HL-60 (cell line): ENCODE measurements around the gene CPD.

Experiments used
- DNase-seq, 2 experiments: peaks; one replicate each; pipeline ENCODE4 v3.0.0-alpha.2; 2010 to 2020; ENCODE audit warnings: low read depth in 1 of 2, low spot score in 1 of 2
- H3K27ac ChIP-seq: fragments of 250-450 bp; sonication (Bioruptor Pico); replicated peaks from 2 replicates; pipeline ENCODE4 v1.5.1; 2020; ENCODE audit warnings: mild to moderate bottlenecking, moderate library complexity
- H3K27me3 ChIP-seq: fragments of 250-450 bp; sonication (Bioruptor Pico); 2 replicates; pipeline ENCODE4 v1.5.1; 2021; ENCODE audit warnings: mild to moderate bottlenecking, moderate library complexity; ENCODE audit not compliant: insufficient read depth, poor library complexity, severe bottlenecking
- H3K4me3 ChIP-seq: replicated peaks from 2 replicates; pipeline ENCODE4 v1.5.1; 2011; ENCODE audit warnings: mild to moderate bottlenecking, control low read depth, low read length; ENCODE audit not compliant: insufficient read depth
- GABPA ChIP-seq: IDR thresholded peaks from 2 replicates; pipeline ENCODE4 v1.6.1; 2012; ENCODE audit warnings: low read depth
- POLR2AphosphoS5 ChIP-seq: IDR thresholded peaks from 2 replicates; pipeline ENCODE4 v1.6.1; 2012; ENCODE audit warnings: low read depth
- SPI1 ChIP-seq: IDR thresholded peaks from 2 replicates; pipeline ENCODE4 v1.6.1; 2012; ENCODE audit warnings: low read depth, mild to moderate bottlenecking, borderline replicate concordance
- long read RNA-seq: library from polyadenylated mRNA; unstranded; transcript quantifications from one replicate; pipeline ENCODE4 v2.0.0, GENCODE V29; 2020
- TF ChIP-seq, protein P1 (sequence below): IDR thresholded peaks from 2 replicates; pipeline ENCODE4 v1.6.1; 2012; ENCODE audit warnings: low read depth; ENCODE audit not compliant: insufficient replicate concordance
- TF ChIP-seq, protein P2 (sequence below): IDR thresholded peaks from one replicate; pipeline ENCODE4 v1.5.1; 2011; ENCODE audit warnings: low read length, control low read depth, inconsistent platforms; ENCODE audit not compliant: insufficient read depth

CPD gene
- long read RNA-seq, full-length matches to known transcripts, result 24 of 66 reads
- long read RNA-seq, partial matches to known transcripts, result 31 of 66 reads
- long read RNA-seq, other reads (novel, unspliced or antisense), result 11 of 66 reads

DNA sequence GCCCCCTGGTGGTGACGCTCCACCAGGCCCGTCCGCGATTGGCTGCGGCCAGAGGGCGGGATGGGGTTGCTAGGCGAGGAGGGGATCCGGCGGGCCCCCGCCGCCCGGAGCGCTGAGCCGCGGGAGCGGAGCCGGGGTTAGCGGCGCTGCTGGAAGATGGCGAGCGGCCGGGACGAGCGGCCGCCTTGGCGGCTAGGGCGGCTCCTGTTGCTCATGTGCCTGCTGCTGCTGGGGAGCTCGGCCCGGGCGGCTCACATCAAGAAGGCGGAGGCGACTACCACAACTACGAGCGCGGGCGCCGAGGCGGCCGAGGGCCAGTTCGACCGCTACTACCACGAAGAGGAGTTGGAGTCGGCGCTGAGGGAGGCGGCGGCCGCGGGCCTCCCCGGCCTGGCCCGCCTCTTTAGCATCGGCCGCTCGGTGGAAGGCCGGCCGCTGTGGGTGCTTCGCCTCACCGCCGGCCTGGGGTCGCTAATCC lies at the start of gene CPD:
Gene CPD (plus strand): TSS at position 103 of the 478 bp plus-strand sequence. CDS start 54 bp downstream, at position 157.
- Histone ChIP-seq H3K27ac (peak within 1 kb of the TSS; percentile 81), H3K4me3 (peak within 1 kb of the TSS; percentile 74), H3K27me3 (no peaks in the 10 kb centered on the region)
- peak; percentile 91 to 96 for DNase-seq
- TF ChIP-seq, protein P1, sequence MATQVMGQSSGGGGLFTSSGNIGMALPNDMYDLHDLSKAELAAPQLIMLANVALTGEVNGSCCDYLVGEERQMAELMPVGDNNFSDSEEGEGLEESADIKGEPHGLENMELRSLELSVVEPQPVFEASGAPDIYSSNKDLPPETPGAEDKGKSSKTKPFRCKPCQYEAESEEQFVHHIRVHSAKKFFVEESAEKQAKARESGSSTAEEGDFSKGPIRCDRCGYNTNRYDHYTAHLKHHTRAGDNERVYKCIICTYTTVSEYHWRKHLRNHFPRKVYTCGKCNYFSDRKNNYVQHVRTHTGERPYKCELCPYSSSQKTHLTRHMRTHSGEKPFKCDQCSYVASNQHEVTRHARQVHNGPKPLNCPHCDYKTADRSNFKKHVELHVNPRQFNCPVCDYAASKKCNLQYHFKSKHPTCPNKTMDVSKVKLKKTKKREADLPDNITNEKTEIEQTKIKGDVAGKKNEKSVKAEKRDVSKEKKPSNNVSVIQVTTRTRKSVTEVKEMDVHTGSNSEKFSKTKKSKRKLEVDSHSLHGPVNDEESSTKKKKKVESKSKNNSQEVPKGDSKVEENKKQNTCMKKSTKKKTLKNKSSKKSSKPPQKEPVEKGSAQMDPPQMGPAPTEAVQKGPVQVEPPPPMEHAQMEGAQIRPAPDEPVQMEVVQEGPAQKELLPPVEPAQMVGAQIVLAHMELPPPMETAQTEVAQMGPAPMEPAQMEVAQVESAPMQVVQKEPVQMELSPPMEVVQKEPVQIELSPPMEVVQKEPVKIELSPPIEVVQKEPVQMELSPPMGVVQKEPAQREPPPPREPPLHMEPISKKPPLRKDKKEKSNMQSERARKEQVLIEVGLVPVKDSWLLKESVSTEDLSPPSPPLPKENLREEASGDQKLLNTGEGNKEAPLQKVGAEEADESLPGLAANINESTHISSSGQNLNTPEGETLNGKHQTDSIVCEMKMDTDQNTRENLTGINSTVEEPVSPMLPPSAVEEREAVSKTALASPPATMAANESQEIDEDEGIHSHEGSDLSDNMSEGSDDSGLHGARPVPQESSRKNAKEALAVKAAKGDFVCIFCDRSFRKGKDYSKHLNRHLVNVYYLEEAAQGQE, result no peak
- TF ChIP-seq, protein P2, sequence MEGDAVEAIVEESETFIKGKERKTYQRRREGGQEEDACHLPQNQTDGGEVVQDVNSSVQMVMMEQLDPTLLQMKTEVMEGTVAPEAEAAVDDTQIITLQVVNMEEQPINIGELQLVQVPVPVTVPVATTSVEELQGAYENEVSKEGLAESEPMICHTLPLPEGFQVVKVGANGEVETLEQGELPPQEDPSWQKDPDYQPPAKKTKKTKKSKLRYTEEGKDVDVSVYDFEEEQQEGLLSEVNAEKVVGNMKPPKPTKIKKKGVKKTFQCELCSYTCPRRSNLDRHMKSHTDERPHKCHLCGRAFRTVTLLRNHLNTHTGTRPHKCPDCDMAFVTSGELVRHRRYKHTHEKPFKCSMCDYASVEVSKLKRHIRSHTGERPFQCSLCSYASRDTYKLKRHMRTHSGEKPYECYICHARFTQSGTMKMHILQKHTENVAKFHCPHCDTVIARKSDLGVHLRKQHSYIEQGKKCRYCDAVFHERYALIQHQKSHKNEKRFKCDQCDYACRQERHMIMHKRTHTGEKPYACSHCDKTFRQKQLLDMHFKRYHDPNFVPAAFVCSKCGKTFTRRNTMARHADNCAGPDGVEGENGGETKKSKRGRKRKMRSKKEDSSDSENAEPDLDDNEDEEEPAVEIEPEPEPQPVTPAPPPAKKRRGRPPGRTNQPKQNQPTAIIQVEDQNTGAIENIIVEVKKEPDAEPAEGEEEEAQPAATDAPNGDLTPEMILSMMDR, result no peak
- TF ChIP-seq GABPA, result 0 out of 2 replicates have a peak, but pooled peaks have one; percentile 9
- no peak; the same call in 1 of the 2 replicates for TF ChIP-seq POLR2AphosphoS5

DNA sequence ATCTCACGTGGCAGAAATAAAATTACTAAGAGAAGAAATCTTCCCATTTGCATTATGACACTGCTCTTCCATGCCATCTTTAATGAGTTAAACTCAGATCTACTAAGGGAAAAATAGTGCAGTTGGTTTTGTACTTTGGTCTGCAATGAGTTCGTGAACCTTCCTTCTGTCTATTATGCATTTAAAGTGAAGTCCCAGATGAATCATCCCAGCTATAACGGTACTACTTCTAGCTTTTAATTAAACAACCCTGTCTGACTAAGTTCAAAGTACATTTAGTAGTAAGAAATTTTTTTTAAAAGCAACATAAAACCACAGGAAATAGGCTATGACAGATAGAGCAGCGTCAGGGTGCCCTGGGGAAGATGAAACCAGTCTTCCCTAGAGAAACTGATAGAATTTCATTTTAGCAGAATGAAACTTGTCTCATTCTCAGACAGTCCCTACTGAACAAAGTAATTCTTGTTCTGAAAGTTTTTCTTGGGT lies 46.6 kb upstream of the CPD start:
- TF ChIP-seq POLR2AphosphoS5 (no peak), GABPA (no peak)
- TF ChIP-seq, protein P2, result no peak
- H3K4me3 ChIP-seq, result no peak overlapping the region
- no peaks in the 10 kb centered on the region for H3K27me3 ChIP-seq
- H3K27ac ChIP-seq, result no peak overlapping the region
- DNase-seq, result no peak

DNA sequence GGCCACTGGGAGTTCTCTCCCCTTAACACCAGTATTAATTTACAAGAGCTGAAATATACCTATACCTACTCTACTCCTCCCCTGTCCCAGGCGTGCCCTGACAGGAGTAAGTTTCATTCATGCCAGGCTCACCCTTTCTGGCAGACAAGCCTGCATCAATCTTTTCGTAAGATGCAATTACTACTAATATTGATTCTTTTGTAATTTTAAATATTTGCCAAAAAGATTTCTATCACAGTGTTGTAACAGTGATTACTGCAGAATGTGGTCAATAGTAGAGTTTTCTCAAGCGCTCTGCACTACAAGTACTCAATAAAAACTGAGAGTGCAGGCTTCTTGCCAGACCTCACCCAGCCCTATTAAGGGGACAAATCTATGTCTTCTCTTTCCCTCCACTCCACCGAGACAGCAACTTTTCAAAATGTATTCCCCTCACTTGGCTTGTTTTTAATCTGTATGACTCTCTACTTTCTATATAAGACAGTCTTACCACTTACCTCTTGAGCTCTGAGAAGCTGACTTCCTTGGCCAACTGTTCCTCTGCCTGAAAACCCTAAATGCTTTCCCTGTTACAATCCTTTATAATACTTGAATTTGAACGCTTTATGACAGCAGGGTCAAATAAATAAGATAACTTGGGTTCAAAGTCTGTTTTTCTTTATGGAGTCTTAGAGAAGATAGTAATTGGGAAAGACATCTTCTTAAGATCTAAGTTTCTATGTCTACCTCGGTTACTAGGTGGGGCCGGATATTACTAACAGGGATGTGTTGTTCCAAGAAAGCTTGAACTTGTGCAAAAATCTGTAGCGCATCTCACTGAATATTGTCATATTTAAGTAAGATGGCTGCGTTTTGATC lies 45.0 kb upstream of the CPD start, which contains the start of gene TMIGD1:
Gene TMIGD1 (minus strand): TSS at position 555 of the 858 bp plus-strand sequence. CDS start 1,924 bp downstream, outside the sequence.
- DNase-seq, result no peak
- TF ChIP-seq, protein P1, result no peak
- TF ChIP-seq, protein P2, result no peak
- no peak for TF ChIP-seq POLR2AphosphoS5
- TF ChIP-seq GABPA, result no peak
- no peak for TF ChIP-seq SPI1
- Histone ChIP-seq H3K4me3 (no peak within 1 kb of the TSS), H3K27me3 (no peaks in the 10 kb centered on the region), H3K27ac (no peak within 1 kb of the TSS)
